HepG2 (cell line): ENCODE data around the gene TLE2. TPM values are rescaled to one million over a fixed set of nuclear protein-coding genes. Genes with fewer than 3 reads are reported as not detected.
A peak's percentile ranks its signal among the peaks of the same experiment; 100 is the strongest.

ENCODE experiments used
- KLF16 ChIP-seq, 2 experiments: sonication (generic) in 1 of 2; formaldehyde crosslinking in 1 of 2; IDR thresholded peaks; 2 replicates each; pipeline versions ENCODE4 v1.6.1 to v1.8.0; 2016 to 2023; ENCODE audit warnings: missing genetic modification reagents in 2 of 2, missing compliant biosample characterization in 1 of 2
- MEF2D ChIP-seq: sonication (generic); formaldehyde crosslinking; IDR thresholded peaks from 2 replicates; pipeline ENCODE4 v1.5.1; 2020; ENCODE audit warnings: mild to moderate bottlenecking, missing genetic modification reagents
- NFKB2 ChIP-seq: sonication (generic); formaldehyde crosslinking; IDR thresholded peaks from 2 replicates; pipeline ENCODE4 v1.4.0; 2020; ENCODE audit warnings: missing genetic modification reagents, borderline replicate concordance
- SNAI1 ChIP-seq: sonication (generic); formaldehyde crosslinking; IDR thresholded peaks from 2 replicates; pipeline ENCODE4 v1.5.0; 2020; ENCODE audit warnings: mild to moderate bottlenecking, missing genetic modification reagents, borderline replicate concordance
- SNAPC4 ChIP-seq: sonication (generic); formaldehyde crosslinking; IDR thresholded peaks from 2 replicates; pipeline ENCODE4 v1.4.0; 2020; ENCODE audit warnings: mild to moderate bottlenecking, missing genetic modification reagents
- SP2 ChIP-seq: sonication (generic); formaldehyde crosslinking; IDR thresholded peaks from 2 replicates; pipeline ENCODE4 v1.5.1; 2020; ENCODE audit warnings: mild to moderate bottlenecking, missing genetic modification reagents
- THAP7 ChIP-seq: sonication (generic); formaldehyde crosslinking; IDR thresholded peaks from 2 replicates; pipeline ENCODE4 v1.8.1; 2023; ENCODE audit warnings: mild to moderate bottlenecking, missing genetic modification reagents
- ZBTB20 ChIP-seq: sonication (generic); formaldehyde crosslinking; IDR thresholded peaks from 2 replicates; pipeline ENCODE4 v1.8.1; 2023; ENCODE audit warnings: missing genetic modification reagents, low read depth, mild to moderate bottlenecking, borderline replicate concordance
- ZBTB4 ChIP-seq: sonication (generic); formaldehyde crosslinking; IDR thresholded peaks from 2 replicates; pipeline ENCODE4 v1.4.0; 2020; ENCODE audit warnings: missing genetic modification reagents, mild to moderate bottlenecking, borderline replicate concordance
- ZFX ChIP-seq: sonication (generic); formaldehyde crosslinking; IDR thresholded peaks from 2 replicates; pipeline ENCODE4 v1.4.0; 2020; ENCODE audit warnings: mild to moderate bottlenecking, low read depth, missing genetic modification reagents, moderate library complexity
- ZNF432 ChIP-seq: sonication (generic); formaldehyde crosslinking; IDR thresholded peaks from 2 replicates; pipeline ENCODE4 v1.5.0; 2020; ENCODE audit warnings: missing genetic modification reagents, mild to moderate bottlenecking, borderline replicate concordance
- ZNF704 ChIP-seq: sonication (generic); formaldehyde crosslinking; IDR thresholded peaks from 2 replicates; pipeline ENCODE4 v1.8.1; 2023; ENCODE audit warnings: mild to moderate bottlenecking, inconsistent platforms, moderate library complexity, missing genetic modification reagents, borderline replicate concordance
- ZNF766 ChIP-seq: sonication (generic); formaldehyde crosslinking; IDR thresholded peaks from 2 replicates; pipeline ENCODE4 v1.5.0; 2020; ENCODE audit warnings: missing genetic modification reagents, borderline replicate concordance
- ZNF776 ChIP-seq: sonication (generic); formaldehyde crosslinking; IDR thresholded peaks from 2 replicates; pipeline ENCODE4 v1.4.0; 2020; ENCODE audit warnings: mild to moderate bottlenecking, missing genetic modification reagents
- ZNF777 ChIP-seq: sonication (generic); formaldehyde crosslinking; IDR thresholded peaks from 2 replicates; pipeline ENCODE4 v1.4.0; 2020; ENCODE audit warnings: missing genetic modification reagents
- polyA plus RNA-seq, 8 experiments: library from polyadenylated mRNA; depleted of rRNA in 3 of 8; stranded (reverse) in 7 of 8; unstranded in 1 of 8; fragments of >200 nt; fragmentation: Illumina TruSeq in 4 of 8; extraction: Trizol in 4 of 8; gene quantifications; 2 replicates each; pipeline versions ENCODE4 v1.2.1 to v1.2.3, GENCODE V29; 2011 to 2016; ENCODE audit warnings: low read depth in 4 of 8, missing spikeins in 1 of 8, mixed read lengths in 1 of 8; ENCODE audit not compliant: insufficient read depth in 1 of 8
- total RNA-seq, 5 experiments: library from RNA; depleted of rRNA; stranded (reverse); fragments of >200 nt; fragmentation: Illumina TruSeq; extraction: Trizol; gene quantifications; 2 replicates each; pipeline ENCODE4 v1.2.3, GENCODE V29; 2016; ENCODE audit warnings: low read depth in 1 of 5

The TLE2 gene
- total and polyA plus RNA-seq, 2 of the 13 experiments (the other 11 are each of a cell fraction or from before 2014, with no cell fraction given): 0.07 to 0.81 TPM

GRCh38 chr19:2950286-2951124, 78.6 kb downstream of the TLE2 start (continued):
- TF ChIP-seq ZBTB4 (CRISPR knock-in tag) (0 out of 2 replicates have a peak, but pooled peaks have one; percentile 40), SNAPC4 (CRISPR knock-in tag) (peak; percentile 68; the same call in 1 of the 2 replicates), ZNF777 (CRISPR knock-in tag) (peak; percentile 77), MEF2D (CRISPR knock-in tag) (peak; percentile 54), SP2 (CRISPR knock-in tag) (peak; percentile 93), SNAI1 (0 out of 2 replicates have a peak, but pooled peaks have one; percentile 44), THAP7 (CRISPR knock-in tag) (peak; percentile 82), ZNF432 (CRISPR knock-in tag) (no peak), NFKB2 (CRISPR knock-in tag) (peak; percentile 61; the same call in 1 of the 2 replicates), ZNF704 (CRISPR knock-in tag) (peak; percentile 77; the same call in 1 of the 2 replicates), ZNF776 (0 out of 2 replicates have a peak, but pooled peaks have one; percentile 61), ZFX (CRISPR knock-in tag) (peak; percentile 88), ZBTB20 (CRISPR knock-in tag) (no peak; the same call in 1 of the 2 replicates), ZNF766 (CRISPR knock-in tag) (0 out of 2 replicates have a peak, but pooled peaks have one; percentile 32), KLF16 (CRISPR knock-in tag; IDR thresholded peaks at IDR 0.05) (no peak)
